Left hindlimb (tissue), 1 donor: ENCODE results near the gene WDR77.

Source experiments
- DNase-seq: peaks from one replicate; pipeline ENCODE4 v3.0.0-alpha.2; 2018

Gene WDR77

DNA sequence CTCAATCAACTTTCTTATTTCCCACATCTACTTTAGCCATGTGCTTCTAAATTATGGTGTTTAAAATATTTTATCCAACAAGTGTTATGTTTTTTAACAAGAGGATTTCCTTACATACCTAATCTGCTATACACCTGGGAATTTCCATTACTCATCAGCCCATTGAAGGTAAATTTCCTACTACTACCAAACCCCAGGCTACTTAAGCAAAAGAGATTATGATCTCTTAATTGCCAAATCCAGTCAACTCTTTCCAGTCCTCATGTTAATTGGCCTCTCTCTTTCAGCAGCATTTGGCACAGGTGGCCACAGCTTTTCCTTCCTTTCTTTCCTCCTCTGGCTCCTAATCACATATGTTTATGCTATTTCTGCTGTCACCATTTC, 19.7 kb upstream of the WDR77 start:
- no peak for DNase-seq

- no peak for DNase-seq
Observed at GRCh38 chr1:111467865-111468716, 19.0 kb upstream of the WDR77 start.

- DNase-seq: no peak
Observed at GRCh38 chr1:111466480-111466879, 17.4 kb upstream of the WDR77 start.

- DNase-seq: no peak
Observed at GRCh38 chr1:111465754-111466153, 16.7 kb upstream of the WDR77 start.

DNA sequence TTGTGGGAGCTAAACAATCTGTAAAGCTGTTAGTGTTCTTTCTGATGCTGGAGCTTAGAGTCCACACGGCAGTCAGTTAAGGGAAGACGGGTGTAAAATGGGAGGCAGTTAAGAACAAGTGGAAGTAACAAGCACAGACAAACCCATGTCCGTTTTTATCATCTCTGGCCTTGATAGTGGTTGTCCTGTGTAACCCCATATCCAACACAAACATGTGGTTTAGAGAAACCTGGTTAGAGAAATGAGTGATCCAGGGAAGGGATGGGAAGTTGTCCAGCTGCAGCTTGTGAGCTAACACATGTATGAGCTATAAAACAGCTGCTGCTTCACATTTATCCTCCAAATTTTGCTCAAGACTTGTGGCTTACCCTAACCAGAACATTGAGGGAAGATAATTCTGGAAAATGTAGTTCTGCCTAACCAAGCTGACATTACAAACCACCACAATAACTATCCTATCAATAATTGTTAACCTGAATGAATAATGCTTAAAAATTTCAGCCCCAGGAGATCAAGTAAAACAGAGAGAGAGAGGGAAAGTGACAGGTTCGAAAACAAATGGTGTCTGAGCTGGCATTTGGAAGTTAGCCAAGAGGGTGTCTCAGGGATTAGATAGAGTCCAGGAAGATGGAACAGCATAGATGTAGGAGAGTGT, 14.1 kb upstream of the WDR77 start:
- DNase-seq: no peak

GRCh38 chr1:111462370-111463028, 13.4 kb upstream of the WDR77 start:
- DNase-seq: no peak

DNA sequence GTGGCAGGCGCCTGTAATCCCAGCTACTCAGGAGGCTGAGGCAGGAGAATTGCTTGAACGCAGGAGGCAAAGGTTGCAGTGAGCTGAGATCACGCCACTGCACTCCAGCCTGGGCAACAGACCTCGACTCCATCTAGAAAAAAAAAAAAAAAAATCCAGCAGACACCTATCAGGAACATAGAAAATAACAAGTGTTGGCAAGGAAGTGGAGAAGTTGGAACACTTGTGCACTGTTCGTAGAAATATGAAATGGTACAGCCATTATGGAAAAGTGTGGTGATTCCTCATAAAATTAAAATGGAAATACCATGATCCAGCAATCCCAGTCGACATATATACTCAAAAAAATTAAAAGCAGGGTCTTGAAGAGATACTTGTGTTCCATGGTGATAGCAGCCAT, 12.7 kb upstream of the WDR77 start:
- DNase-seq: no peak

DNA sequence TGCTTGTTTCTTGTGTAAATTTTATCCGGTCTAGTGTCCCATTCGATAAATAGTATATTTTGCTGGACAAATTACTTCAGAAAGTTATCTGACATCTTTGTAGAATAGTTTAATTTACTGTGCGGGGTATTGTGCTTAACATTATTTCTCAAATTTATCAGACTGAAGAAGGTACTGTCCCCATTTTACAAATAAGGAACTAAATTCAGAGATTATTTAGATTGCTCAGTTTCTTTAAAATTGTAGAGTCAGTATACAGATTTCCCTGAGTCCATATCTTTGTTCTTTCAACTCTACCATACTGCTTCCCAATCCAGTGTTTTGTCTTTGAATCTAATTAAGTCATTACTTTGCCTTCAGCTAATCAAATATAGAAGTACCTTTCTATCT, 6.6 kb upstream of the WDR77 start:
- no peak for DNase-seq

DNA sequence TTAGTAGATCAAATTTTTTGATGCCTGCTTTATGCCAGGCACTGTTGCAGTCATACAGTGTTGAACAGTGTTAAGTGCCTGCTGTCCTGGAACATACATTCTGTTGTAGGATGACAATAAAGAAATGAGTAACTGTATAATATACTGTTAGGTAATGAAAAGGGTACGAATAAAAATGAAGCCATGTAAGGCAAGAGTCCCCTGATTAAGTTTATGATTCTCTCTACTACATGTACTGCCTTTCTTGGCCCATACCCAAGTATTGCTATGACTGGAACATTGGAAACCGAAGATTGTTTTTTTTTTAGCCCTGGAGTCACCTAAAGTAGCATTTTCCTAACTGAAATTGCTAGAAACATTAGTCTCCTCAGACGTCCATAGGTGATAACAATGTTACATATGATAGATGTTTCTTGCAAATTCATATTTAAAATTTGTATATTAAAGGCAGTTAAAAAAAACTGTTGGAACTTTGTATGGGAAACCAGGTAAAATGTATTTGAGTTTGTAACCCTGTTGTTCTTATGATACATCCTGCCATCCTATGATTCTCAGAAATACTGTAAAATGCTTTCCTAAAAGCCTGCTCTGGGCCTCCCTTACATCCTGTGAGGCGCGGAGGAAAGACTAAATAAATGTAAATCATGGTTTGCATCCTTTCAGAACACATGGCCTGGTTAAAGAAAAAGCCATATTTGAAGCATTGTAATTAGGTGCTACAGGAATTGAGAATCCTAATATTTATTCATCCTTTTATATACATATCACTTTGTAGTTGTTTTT, 6.0 kb upstream of the WDR77 start:
- no peak for DNase-seq

- DNase-seq: no peak
Observed at GRCh38 chr1:111453706-111454105, 4.7 kb upstream of the WDR77 start.

GRCh38 chr1:111452581-111452980, 3.5 kb upstream of the WDR77 start:
- no peak for DNase-seq

- no peak for DNase-seq
Observed at GRCh38 chr1:111450185-111450584, 1.1 kb upstream of the WDR77 start.

DNA sequence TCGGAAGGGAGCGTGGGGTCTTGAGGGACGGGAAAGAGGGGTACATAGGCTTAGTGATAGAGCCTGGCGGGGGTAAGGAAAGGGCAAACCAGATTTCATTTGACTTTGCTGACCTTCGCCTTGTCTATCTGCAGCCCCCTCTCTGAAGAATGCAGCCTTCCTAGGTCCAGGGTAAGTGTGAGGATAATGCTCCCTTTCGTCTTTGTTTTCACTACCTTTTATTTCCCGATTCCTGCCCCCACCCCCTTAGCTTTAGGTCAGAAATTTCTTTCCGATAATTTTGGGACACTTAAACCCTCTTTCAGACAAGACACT, 604 bp upstream of the WDR77 start:
- DNase-seq: no peak

- no peak for DNase-seq
Observed at GRCh38 chr1:111448482-111448917, 556 bp downstream of the WDR77 start.

GRCh38 chr1:111446967-111447892, 1.8 kb downstream of the WDR77 start:
- DNase-seq: no peak

- no peak for DNase-seq
Observed at GRCh38 chr1:111446546-111446945, 2.5 kb downstream of the WDR77 start.

GRCh38 chr1:111444031-111444430, 5.0 kb downstream of the WDR77 start:
- DNase-seq: no peak

GRCh38 chr1:111442457-111442856, 6.6 kb downstream of the WDR77 start:
- DNase-seq: no peak

GRCh38 chr1:111441573-111442192, 7.4 kb downstream of the WDR77 start:
- DNase-seq: no peak

DNA sequence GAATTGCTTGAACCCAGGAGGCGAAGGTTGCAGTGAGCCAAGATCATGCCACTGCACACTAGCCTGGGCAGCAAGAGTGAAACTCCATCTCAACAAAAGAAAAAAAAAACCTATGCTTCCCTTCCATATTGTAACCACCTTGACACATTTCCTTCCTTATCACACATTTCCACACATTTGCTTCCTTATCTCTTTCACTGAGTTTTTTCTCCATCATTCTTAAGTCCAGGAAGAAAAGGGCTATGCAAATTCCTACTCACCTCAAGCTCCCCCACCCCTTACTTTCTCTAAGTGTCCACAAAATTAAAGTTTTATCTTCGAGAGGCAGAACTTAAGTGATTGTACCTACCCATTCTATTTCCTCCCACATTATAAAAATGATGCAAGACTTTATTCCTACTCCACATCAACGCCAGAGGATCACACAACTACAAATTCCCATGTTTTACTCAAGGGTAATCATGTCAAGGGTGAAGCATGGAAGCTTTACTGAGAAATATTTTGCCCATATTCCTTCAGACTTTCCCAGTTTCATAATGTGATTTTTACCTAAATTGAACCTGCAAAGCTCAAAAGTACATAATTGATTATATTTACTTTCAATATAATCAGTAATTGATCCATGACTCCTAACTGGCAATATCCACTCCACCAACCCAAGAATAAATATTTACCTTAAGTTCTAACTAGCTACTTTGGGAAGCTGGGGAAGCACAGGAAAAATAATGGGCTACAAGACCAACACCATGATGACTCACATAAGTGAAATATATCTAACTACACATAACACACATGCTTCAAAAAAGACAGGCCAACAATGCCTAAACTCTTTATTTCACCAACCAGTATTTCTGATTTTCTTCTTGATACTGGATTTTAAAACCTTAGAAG, 9.3 kb downstream of the WDR77 start:
- DNase-seq: no peak

GRCh38 chr1:111436726-111437125, 12.3 kb downstream of the WDR77 start:
- no peak for DNase-seq
